HEK293 (cell line): ENCODE data around the gene PTPRJ.

ENCODE experiments used
- CTCF ChIA-PET: fragments of 350-600 bp; formaldehyde crosslinking; extraction: SDS; loops from one replicate; lab custom pipeline; 2021; ENCODE audit warnings: antibody characterized with exemption; lab: Yijun Ruan, JAX
- POLR2A ChIA-PET: fragments of 300-600 bp; formaldehyde crosslinking; extraction: SDS; loops from one replicate; lab custom pipeline; 2020; ENCODE audit warnings: antibody characterized with exemption, inconsistent platforms; lab: Yijun Ruan, JAX
- H3K27ac ChIP-seq: fragments of 200-500 bp; sonication (Bioruptor generic); 2 replicates; pipeline ENCODE4 v1.5.1; 2014; ENCODE audit warnings: low read depth, low read length, control low read depth, inconsistent platforms; ENCODE audit errors: extremely low read depth
- H3K36me3 ChIP-seq, 2 experiments: fragments of 200-500 bp in 1 of 2; sonication (Bioruptor generic) in 1 of 2; 1 replicate in 1 of 2; 2 replicates in 1 of 2; pipeline ENCODE4 v1.5.1; 2014 to 2017; ENCODE audit warnings: inconsistent platforms in 2 of 2, low read length in 2 of 2; ENCODE audit not compliant: control insufficient read depth in 2 of 2, insufficient read depth in 1 of 2
- H3K4me1 ChIP-seq: fragments of 200-500 bp; sonication (Bioruptor generic); 2 replicates; pipeline ENCODE4 v1.5.1; 2014; ENCODE audit warnings: mild to moderate bottlenecking, low read length, inconsistent platforms; ENCODE audit not compliant: control insufficient read depth, insufficient read depth
- H3K4me3 ChIP-seq: 2 replicates; pipeline ENCODE4 v1.5.1; 2011; ENCODE audit warnings: low read depth, mild to moderate bottlenecking, control low read depth, low read length, moderate library complexity
- H3K9me3 ChIP-seq: fragments of 200-500 bp; sonication (Bioruptor generic); 2 replicates; pipeline ENCODE4 v1.5.1; 2014; ENCODE audit warnings: low read depth, low read length, inconsistent platforms; ENCODE audit not compliant: control insufficient read depth, insufficient read depth
- BCL11B ChIP-seq: fragments of 450-650 bp; formaldehyde crosslinking; IDR thresholded peaks from 2 replicates; pipeline ENCODE4 v1.5.1; 2016; ENCODE audit warnings: low read depth, missing biosample characterization, missing genetic modification characterization
- HOXA7 ChIP-seq: sonication (generic); formaldehyde crosslinking; IDR thresholded peaks from 2 replicates; pipeline ENCODE4 v1.8.1; 2022; ENCODE audit warnings: missing genetic modification reagents, borderline replicate concordance
- PRDM2 ChIP-seq: fragments of 450-650 bp; formaldehyde crosslinking; IDR thresholded peaks from 2 replicates; pipeline ENCODE4 v1.5.1; 2016; ENCODE audit warnings: missing biosample characterization, missing genetic modification characterization, borderline replicate concordance
- SCRT1 ChIP-seq: fragments of 450-650 bp; formaldehyde crosslinking; IDR thresholded peaks from 2 replicates; pipeline ENCODE4 v1.5.1; 2016; ENCODE audit warnings: missing biosample characterization, missing genetic modification characterization, borderline replicate concordance
- YY1 ChIP-seq: fragments of 450-650 bp; formaldehyde crosslinking; IDR thresholded peaks from 2 replicates; pipeline ENCODE4 v1.5.1; 2018; ENCODE audit warnings: missing biosample characterization, missing genetic modification characterization
- ZBTB17 ChIP-seq: fragments of 450-650 bp; formaldehyde crosslinking; IDR thresholded peaks from 2 replicates; pipeline ENCODE4 v1.5.1; 2016; ENCODE audit warnings: missing biosample characterization, missing genetic modification characterization
- ZFP3 ChIP-seq: fragments of 450-650 bp; formaldehyde crosslinking; IDR thresholded peaks from 2 replicates; pipeline ENCODE4 v1.5.1; 2016; ENCODE audit warnings: low read depth, missing biosample characterization, missing genetic modification characterization
- ZNF335 ChIP-seq: fragments of 450-650 bp; formaldehyde crosslinking; conservative IDR thresholded peaks from 2 replicates; pipeline ENCODE4 v1.5.1; 2016; ENCODE audit warnings: missing biosample characterization, missing genetic modification characterization
- ZNF341 ChIP-seq: fragments of 450-650 bp; formaldehyde crosslinking; IDR thresholded peaks from 2 replicates; pipeline ENCODE4; 2016; ENCODE audit warnings: low read depth, missing biosample characterization, missing genetic modification characterization
- ZNF366 ChIP-seq: fragments of 450-650 bp; formaldehyde crosslinking; conservative IDR thresholded peaks from 2 replicates; pipeline ENCODE4 v1.5.1; 2016; ENCODE audit warnings: missing biosample characterization, missing genetic modification characterization
- ZNF391 ChIP-seq: fragments of 450-650 bp; formaldehyde crosslinking; IDR thresholded peaks from 2 replicates; pipeline ENCODE4 v1.5.1; 2016; ENCODE audit warnings: low read depth, missing biosample characterization, missing genetic modification characterization, borderline replicate concordance
- ZNF426 ChIP-seq: fragments of 450-650 bp; formaldehyde crosslinking; IDR thresholded peaks from 2 replicates; pipeline ENCODE4 v1.5.1; 2017; ENCODE audit warnings: missing biosample characterization, missing genetic modification characterization, mild to moderate bottlenecking, inconsistent platforms, moderate library complexity
- ZNF48 ChIP-seq: fragments of 450-650 bp; formaldehyde crosslinking; IDR thresholded peaks from 2 replicates; pipeline ENCODE4 v1.5.1; 2016; ENCODE audit warnings: missing biosample characterization, missing genetic modification characterization
- ZNF488 ChIP-seq: fragments of 450-650 bp; formaldehyde crosslinking; IDR thresholded peaks from 2 replicates; pipeline ENCODE4 v1.5.1; 2016; ENCODE audit warnings: missing biosample characterization, missing genetic modification characterization
- ZNF571 ChIP-seq: fragments of 450-650 bp; formaldehyde crosslinking; IDR thresholded peaks from 2 replicates; pipeline ENCODE4 v1.5.0; 2017; ENCODE audit warnings: missing biosample characterization, missing genetic modification characterization
- ZNF654 ChIP-seq: fragments of 450-650 bp; formaldehyde crosslinking; IDR thresholded peaks from 2 replicates; pipeline ENCODE4 v1.5.1; 2016; ENCODE audit warnings: low read depth, missing biosample characterization, missing genetic modification characterization
- ZNF791 ChIP-seq: fragments of 450-650 bp; formaldehyde crosslinking; IDR thresholded peaks from 2 replicates; pipeline ENCODE4 v1.5.1; 2016; ENCODE audit warnings: missing biosample characterization, missing genetic modification characterization
- ZSCAN5A ChIP-seq: fragments of 450-650 bp; formaldehyde crosslinking; IDR thresholded peaks from 2 replicates; pipeline ENCODE4 v1.5.1; 2016; ENCODE audit warnings: missing biosample characterization, missing genetic modification characterization

PTPRJ gene

GRCh38 chr11:48108231-48109045 lies 128.1 kb downstream of the PTPRJ start:
- ChIA-PET CTCF (interaction anchor here (0.5 to 6.3 kb wide), 28 partner anchors 9 to 1888 kb away, joined by 3 to 122 read pairs (median 3); partner anchors contain the start of gene NUP160), POLR2A (no interaction called here)
- TF ChIP-seq ZBTB17 = 0 out of 2 replicates have a peak, but pooled peaks have one; percentile 17
- TF ChIP-seq YY1 (tag by site-specific recombination) = no peak
- Histone ChIP-seq H3K4me1 (peaks cover 4% of the 10 kb centered on the region; the same call in 1 of the 2 replicates), H3K27ac (no peak overlapping the region), H3K9me3 (no peaks in the 10 kb centered on the region), H3K4me3 (no peak overlapping the region), H3K36me3 (no peaks in the 10 kb centered on the region)

DNA sequence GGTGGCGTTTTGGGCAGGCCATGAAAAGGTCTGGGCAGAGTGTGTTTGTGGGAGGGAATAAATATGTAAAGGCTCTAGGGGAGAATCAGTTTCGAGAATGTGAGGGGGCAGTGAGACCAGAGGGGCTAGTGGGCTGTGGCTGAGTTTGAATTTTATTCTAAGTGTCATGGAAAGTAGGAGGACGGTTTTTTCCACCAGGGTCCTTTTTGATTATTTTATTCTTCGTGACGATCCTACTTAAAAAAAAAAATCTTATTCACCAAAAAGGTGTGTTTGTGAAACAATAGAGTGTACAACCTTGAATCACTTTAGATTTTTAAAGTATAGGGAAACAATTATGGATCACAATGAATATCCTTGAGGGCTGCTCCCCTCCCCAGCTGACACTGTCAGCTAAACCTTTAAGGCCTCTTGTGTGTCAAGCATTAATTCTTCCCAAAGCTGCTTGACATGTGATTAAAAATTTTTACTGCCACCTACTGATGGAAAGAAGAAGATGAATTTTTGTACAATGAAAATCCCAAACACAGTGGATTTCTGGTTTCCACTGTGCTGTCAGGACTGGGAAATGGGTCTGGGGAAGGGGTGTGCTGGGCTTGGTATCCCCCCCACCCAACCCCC lies 128.8 kb downstream of the PTPRJ start:
- H3K36me3 ChIP-seq = no peaks in the 10 kb centered on the region
- CTCF ChIA-PET = interaction anchor here (0.5 to 6.3 kb wide), 24 partner anchors 9 to 289 kb away, joined by 3 to 122 read pairs (median 4); partner anchors contain the start of gene NUP160
- H3K27ac ChIP-seq = no peak overlapping the region; the same call in 1 of the 2 replicates
- peaks cover 4% of the 10 kb centered on the region; the same call in 1 of the 2 replicates for H3K4me1 ChIP-seq
- no peaks in the 10 kb centered on the region for H3K9me3 ChIP-seq
- TF ChIP-seq HOXA7 (CRISPR knock-in tag) = no peak
- no peak for TF ChIP-seq SCRT1 (tag by site-specific recombination)
- peak; percentile 50 for TF ChIP-seq ZNF654 (tag by site-specific recombination)
- TF ChIP-seq PRDM2 (tag by site-specific recombination) = no peak
- no peak for TF ChIP-seq ZSCAN5A (tag by site-specific recombination)
- 0 out of 2 replicates have a peak overlapping the region, but pooled peaks have one; percentile 35 for H3K4me3 ChIP-seq
- POLR2A ChIA-PET = no interaction called here

- TF ChIP-seq ZNF426 = no peak
- TF ChIP-seq ZNF571 = no peak
- TF ChIP-seq BCL11B = no peak
- no peak for TF ChIP-seq ZNF791 (tag by site-specific recombination)
- TF ChIP-seq ZNF391 (tag by site-specific recombination) = no peak
- no peak for TF ChIP-seq ZNF341 (tag by site-specific recombination)
- TF ChIP-seq ZNF48 = no peak
- TF ChIP-seq ZNF366 = no peak
- TF ChIP-seq ZNF335 = no peak
- no peak for TF ChIP-seq ZNF488
- no peak for TF ChIP-seq ZFP3 (tag by site-specific recombination)
- TF ChIP-seq, all 188 proteins: peak for 0
- Histone ChIP-seq H3K4me3 (no peak overlapping the region), H3K9me3 (no peaks in the 10 kb centered on the region), H3K36me3 (no peaks in the 10 kb centered on the region), H3K4me1 (no peaks in the 10 kb centered on the region), H3K27ac (no peak overlapping the region)
- ChIA-PET POLR2A (no interaction called here), CTCF (interaction anchor here (0.6 to 3.7 kb wide), 18 partner anchors 9 to 1544 kb away, joined by 3 to 30 read pairs (median 4); no protein-coding TSS in a partner anchor)
Observed at GRCh38 chr11:48110509-48110766, 130.1 kb downstream of the PTPRJ start.
